Measurements from ENCODE around the gene KDM4C.
"Not testable (repeated sequence)": the region's sequence is repeated elsewhere in the genome, so short reads cannot be mapped to it uniquely, and the experiment has no call there.

KDM4C gene

DNA sequence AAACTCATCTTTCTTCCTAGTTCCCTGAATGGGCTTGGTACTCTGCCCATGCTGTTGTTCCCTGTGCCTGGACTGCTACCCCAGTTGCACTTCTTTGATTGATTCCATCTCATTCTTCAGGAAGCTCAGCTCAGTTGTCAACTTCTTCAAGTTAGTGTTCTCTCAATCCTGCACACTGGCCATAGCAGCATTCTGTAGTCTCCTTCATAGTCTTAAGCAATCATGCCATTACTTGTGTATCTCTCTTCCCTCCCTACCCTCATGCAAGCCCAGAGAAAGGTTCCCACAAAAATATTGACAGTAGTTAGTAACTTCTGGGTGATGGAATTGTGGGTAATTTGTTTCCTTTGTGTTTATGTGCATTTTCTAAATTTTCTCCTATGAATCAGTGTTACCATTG, 5.5 kb downstream of the KDM4C start:
- FAIRE-seq: no peak
- no peak for DNase-seq (ENCODE audit: insufficient read length, low spot score)

DNA sequence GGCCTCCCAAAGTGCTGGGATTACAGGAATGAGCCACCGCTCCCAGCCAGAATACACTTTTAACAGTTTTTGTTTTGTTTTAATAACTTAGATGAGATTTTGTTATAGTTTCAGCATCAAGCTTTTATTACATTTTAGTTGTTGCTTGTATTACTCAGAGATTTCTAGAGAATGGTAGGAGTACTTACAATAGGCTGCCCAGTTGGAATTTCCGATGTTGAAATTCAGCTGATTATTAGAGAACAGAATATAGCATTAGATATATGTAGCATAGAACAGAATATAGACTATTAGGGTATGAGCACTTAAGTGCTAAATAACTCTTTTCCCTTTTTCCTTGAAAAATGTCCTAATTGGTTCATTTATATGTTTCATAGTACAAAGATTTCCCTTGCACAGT, 6.2 kb downstream of the KDM4C start:
- DNase-seq (ENCODE audit: insufficient read length, low spot score) (no peak), FAIRE-seq (no peak)

- DNase-seq (ENCODE audit: insufficient read length, low spot score) (no peak), FAIRE-seq (no peak)
Measured at GRCh38 chr9:6764523-6764922, 6.8 kb downstream of the KDM4C start.

GRCh38 chr9:6764950-6765349, 7.2 kb downstream of the KDM4C start:
- no peak for DNase-seq (ENCODE audit: insufficient read length, low spot score)
- FAIRE-seq: no peak

DNA sequence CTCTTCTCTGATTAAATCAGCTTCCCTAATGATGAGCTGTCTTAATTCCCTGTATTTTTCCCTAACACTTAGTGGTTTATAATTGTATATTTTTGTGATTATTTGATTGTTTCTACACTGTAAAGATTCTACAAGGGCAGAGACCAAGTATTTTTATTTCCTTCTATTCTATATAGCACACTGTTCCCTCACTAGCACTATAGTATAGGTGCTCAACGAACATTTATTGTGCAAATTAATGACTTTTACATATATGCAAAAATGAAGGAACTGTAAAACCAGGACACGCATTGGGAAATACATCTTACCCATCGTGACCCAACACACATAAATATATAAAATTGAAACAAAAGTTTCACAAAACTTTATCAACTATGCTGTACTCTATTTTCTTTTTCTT, 7.6 kb downstream of the KDM4C start:
- DNase-seq (ENCODE audit: insufficient read length, low spot score) (no peak), FAIRE-seq (no peak)

DNA sequence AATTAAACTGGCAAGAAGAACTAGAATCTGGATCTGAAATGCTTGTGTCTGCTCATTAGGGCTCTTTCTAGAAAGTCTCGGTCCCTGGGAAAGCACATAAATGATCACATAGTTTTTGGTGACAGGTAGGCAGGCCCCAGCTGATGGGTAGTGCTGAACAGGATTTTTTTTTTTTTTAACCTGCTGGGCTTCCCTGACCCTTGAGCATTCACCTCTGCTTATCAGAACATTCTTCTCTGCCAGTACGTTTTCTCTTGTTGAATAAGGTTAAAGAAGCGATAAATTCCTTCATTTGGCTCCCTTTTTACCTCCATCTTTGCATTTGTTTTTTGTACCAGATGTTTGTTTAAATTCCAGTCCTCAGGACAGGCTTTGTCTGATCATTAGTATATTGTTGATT, 8.8 kb downstream of the KDM4C start:
- FAIRE-seq: no peak

DNA sequence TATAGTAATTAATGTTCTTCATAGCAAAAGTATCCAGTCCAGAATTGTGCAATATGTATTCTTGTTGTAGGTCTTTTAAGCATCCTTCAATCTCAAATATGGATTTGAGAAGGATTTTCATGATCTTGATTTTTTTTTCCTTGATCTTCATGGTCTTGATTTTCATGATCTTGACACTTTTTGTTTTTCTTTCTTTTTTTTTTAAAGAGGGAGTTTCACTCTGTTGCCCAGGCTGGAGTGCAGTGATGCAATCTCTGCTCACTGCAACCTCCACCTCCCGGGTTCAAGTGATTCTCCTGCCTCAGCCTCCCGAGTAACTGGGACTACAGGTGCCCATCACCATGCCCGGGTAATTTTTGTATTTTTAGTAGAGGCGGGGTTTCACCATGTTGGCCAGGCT, 10.8 kb downstream of the KDM4C start:
- FAIRE-seq; DNase-seq (ENCODE audit: insufficient read length, low spot score): not testable (repeated sequence)

More for the DNA sequence above, 8.8 kb downstream of the KDM4C start:
- DNase-seq (ENCODE audit: insufficient read length, low spot score): no peak

DNA sequence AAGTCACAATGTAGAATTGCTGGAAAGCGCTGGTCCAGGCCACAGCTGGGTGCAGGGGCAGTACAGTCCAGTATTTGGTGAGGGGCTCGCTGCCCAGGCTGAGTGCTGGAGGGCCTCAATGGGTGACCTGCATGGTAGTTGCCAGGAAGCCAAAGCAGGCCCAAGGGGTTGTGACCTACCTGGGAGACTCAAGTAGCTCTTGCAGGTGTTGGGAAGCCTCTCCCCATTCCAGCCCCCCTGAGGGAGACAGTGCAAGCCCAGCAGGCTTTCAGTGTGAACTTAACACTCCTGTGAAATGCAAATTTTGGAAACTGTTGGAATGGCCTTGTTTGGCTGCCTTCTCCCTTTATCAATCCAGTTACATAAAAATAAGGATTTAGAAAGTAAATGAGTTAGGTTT, 13.9 kb downstream of the KDM4C start:
- no peak for FAIRE-seq
- DNase-seq (ENCODE audit: insufficient read length, low spot score): no peak

GRCh38 chr9:6777213-6777902, 19.6 kb downstream of the KDM4C start:
- DNase-seq (ENCODE audit: insufficient read length, low spot score) (no peak), FAIRE-seq (no peak)

DNA sequence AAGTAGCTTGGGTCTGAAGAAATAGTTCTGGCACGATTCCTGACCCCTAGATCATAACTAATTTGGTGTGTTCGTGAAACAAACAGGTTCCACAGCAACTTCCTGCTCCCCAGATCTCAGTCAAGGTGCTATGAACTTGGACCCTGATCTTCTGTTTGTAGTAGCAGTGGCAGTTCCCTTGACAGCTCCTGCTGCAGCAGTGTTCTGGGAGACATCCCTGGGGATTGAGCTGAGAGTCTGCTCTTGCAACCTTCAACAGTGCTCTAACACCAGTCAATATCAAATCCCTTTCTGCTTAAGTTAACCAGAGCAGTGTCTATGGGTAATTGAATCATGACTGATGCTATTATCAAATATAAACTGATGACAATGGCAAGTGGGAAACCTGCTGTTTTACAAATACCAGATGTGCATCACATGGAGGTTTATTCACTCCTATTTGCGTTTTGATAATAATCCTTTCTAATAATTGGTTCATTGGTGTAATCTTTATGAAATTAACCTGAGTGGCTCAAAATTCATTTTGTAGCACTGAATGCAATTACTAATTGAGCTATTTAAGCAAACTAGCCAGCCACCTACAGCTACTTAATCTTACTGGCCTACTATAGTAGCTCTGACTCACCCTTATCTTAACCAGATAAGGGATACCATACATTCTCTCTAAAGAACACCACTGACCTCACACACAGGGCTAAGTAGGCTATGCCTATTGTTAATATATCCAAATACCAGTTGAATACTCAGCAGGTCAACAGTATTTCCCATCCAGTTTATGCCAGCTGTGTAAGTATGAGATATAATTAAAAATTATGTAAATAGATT, 21.9 kb downstream of the KDM4C start:
- DNase-seq (ENCODE audit: insufficient read length, low spot score): no peak
- FAIRE-seq: no peak

DNA sequence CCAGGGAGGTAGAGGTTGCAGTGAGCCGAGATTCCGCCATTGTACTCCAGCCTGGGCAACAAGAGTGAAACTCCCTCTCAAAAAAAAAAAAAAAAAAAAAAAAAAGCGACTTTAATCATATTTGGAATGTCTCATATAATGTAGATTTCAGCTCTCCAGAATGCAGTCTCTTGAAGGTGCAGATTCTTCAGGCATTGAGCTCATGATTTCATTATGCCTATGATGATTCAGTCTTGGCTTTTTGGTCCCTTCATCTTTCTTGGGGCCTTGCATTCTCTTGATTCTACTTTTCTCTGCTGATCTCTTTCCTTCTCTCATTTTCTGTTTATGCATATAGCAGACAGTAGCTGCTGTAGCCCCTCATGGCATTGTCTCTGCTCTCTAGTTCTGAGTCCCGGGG, 22.9 kb downstream of the KDM4C start:
- DNase-seq (ENCODE audit: insufficient read length, low spot score) (no peak), FAIRE-seq (no peak)

DNA sequence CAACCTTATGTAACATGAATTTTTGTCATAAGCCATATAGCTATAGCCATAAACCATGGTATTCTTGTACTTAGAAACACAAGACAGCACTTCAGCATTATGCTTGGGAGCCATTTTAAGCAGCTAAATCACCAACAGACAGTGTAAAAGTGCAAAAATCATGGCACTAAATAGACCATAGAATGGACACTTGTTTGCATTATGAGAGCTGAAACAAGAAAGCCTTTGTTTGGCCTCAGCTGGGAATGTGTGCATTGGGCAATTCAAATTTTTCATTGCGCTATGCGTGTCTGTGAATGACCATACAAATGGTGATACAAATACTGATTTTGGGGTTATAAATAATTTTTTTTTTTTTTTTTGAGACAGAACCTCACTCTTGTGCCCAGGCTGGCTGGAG, 23.7 kb downstream of the KDM4C start:
- no peak for DNase-seq (ENCODE audit: insufficient read length, low spot score)
- FAIRE-seq: no peak

- DNase-seq (ENCODE audit: insufficient read length, low spot score): no peak
- FAIRE-seq: no peak
Measured at GRCh38 chr9:6782345-6782744, 24.6 kb downstream of the KDM4C start.

GRCh38 chr9:6782981-6783380, 25.2 kb downstream of the KDM4C start:
- no peak for DNase-seq (ENCODE audit: insufficient read length, low spot score)
- no peak for FAIRE-seq

- FAIRE-seq (no peak), DNase-seq (ENCODE audit: insufficient read length, low spot score) (no peak)
Measured at GRCh38 chr9:6783753-6784152, 26.0 kb downstream of the KDM4C start.

- FAIRE-seq (no peak), DNase-seq (ENCODE audit: insufficient read length, low spot score) (no peak)
Measured at GRCh38 chr9:6785682-6786081, 27.9 kb downstream of the KDM4C start.

DNA sequence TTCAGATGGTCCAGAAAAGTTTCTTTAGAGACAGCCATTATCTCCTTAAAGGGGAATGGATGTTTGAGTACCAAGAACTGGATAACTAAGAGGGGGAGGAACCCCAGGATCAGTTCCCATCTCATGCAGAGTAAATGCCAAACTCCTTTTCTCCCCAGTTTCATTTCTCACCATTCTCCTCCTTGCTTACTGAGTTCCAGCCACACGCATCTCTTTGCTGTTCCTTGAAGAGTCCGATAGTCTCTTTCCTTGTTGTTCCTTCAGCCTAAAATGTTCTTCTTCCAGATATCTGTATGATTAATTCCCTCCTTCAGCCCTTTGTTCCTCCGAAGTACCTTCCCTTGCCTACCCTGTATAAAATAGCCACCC, 30.0 kb downstream of the KDM4C start:
- FAIRE-seq: no peak
- DNase-seq (ENCODE audit: insufficient read length, low spot score): no peak

DNA sequence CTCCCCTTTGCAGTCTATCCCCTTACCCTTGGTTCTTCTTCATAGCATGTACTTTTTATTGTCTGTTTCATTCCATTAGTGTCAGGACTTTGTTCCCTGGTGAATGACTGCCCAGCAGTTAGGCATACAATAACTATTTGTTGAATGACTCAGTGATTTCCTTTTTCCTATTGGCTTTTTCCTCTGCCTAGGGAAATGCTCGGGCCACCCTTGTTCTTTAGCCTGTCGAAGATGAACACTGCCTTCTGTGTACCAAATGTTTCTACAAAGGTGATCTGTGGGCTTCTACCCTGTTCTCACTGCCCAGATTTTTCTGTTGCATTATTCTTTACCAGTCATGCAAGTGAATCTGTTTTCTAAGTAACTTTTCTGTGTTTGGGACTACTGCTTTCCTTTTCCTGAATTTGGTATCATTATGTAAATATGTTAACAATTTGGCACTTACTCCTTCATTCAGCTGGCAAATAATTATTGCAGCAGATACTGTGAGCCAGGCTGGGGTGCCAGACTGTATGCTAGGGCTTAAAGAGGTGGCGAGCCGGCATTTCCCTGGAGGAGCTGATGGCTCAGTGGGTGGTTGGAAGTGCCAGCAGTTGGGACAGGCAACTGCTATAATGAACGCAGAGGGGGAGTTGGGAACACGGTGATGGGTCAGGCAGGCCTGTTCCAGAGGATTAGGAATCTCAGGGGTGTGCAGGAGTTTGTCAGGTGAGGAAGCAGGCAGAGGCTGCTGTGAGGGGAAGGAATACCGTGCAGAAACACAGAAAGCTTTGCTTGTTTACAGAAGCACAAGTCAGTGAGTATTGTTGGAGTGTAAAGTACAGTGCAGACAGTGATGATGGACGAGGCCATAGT, 30.6 kb downstream of the KDM4C start:
- no peak for FAIRE-seq

DNA sequence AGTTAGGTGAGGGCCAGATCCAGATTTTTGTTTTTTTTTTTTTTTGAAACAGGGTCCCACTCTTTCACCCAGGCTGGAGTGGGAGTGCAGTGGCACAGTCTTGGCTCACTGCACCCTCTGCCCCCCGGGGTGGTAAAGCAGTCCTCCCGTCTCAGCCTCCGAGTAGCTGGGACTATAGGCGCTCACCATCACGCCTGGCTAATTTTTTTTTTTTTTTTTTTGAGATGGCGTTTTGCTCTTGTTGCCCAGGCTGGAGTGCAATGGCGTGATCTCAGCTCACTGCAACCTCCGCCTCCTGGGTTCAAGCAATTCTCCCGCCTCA, 31.2 kb downstream of the KDM4C start:
- not testable (repeated sequence) for FAIRE-seq

More for the DNA sequence above, 30.6 kb downstream of the KDM4C start:
- peak; percentile 27 for DNase-seq (ENCODE audit: insufficient read length, low spot score)

DNA sequence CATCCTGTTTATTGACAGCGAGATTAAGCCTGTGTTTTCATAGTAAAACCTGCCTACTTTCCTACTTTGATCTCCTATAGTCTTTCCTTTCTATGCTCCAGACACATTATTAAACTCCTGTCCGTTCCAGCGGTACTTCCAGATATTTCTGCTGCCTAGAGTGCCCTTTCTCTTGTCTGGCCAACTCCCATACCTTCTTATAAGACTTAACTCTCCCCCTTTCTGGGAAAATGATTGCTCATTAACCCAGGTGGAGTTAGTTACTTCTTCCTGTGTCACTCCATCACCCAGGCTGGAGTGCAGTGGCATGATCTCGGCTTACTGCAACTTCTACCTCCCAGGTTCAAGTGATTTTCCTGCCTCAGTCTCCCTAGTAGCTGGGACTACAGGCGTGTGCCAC, 33.1 kb downstream of the KDM4C start:
- no peak for FAIRE-seq
- DNase-seq (ENCODE audit: insufficient read length, low spot score): no peak

More for the DNA sequence above, 31.2 kb downstream of the KDM4C start:
- not testable (repeated sequence) for DNase-seq (ENCODE audit: insufficient read length, low spot score)

DNA sequence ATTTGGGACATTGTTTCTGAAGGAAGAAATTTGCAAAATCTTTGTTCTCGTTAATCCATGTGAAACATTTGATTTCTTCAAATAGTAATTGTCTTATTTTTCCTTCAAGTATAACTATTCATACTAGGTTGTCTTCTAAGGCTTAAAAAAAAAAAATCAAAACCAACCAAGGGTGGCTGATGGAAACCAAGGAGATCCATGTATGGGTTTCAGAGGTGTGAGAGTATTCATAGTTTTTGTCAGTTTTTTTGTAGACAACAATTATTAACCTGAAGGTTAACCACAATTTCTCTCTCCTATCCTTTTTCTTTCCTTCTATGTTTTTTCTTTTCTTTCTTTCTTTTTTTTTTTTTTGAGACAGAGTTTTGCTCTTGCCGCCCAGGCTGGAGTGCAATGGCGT, 35.4 kb downstream of the KDM4C start:
- FAIRE-seq: no peak
- DNase-seq (ENCODE audit: insufficient read length, low spot score): no peak
